ENCODE data around the gene MCOLN3.
"Not testable (repeated sequence)": the region's sequence is repeated elsewhere in the genome, so short reads cannot be mapped to it uniquely, and the experiment has no call there.

Gene MCOLN3

GRCh38 chr1:85047472-85048295 lies 616 bp downstream of the MCOLN3 start:
- DNase-seq (ENCODE audit: low read depth, low spot score) = no peak

GRCh38 chr1:85047144-85047471 lies 1.2 kb downstream of the MCOLN3 start:
- DNase-seq (ENCODE audit: low read depth, low spot score) = no peak

- DNase-seq (ENCODE audit: low read depth, low spot score) = no peak
Observed at GRCh38 chr1:85042413-85042812, 5.9 kb downstream of the MCOLN3 start.

DNA sequence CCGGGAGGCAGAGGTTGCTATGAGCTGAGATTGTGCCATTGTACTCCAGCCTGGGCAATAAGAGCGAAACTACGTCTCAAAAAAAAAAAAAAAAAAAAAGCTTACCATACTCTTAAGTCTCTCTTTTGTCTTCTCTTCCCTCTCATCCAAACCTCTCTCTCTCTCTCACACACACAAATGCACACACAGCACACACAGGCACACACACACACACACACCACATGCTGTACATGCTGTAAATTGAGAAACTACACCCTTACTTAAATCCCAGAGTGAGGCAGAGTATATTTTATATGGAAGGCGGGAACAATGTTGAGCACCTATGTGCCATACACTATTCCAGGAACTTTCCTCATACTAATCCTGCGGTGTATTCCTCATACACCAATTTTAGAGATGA lies 6.5 kb downstream of the MCOLN3 start:
- DNase-seq (ENCODE audit: low read depth, low spot score) = no peak

GRCh38 chr1:85033221-85033620 lies 15.1 kb downstream of the MCOLN3 start:
- DNase-seq (ENCODE audit: low read depth, low spot score) = no peak

GRCh38 chr1:85030536-85030935 lies 17.8 kb downstream of the MCOLN3 start:
- no peak for DNase-seq (ENCODE audit: low read depth, low spot score)

DNA sequence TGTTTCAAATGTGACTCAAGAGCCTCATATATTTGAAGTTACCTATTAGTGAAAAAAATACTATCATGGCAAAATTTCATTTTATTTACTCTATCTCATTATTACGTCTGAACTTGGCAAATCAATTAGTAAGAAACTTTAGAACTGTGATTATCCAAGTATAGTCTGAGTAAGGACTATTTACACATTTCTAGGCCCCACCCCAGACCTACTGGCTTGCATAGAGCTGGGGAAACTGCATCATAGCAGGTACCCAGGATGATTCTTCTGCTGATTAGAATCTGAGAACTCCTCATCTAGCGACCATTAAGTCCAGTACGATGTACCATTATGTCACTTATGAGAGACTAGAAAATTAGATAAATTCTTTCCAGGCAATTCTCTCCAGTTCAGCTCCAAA lies 20.1 kb downstream of the MCOLN3 start:
- DNase-seq (ENCODE audit: low read depth, low spot score) = no peak

- DNase-seq (ENCODE audit: low read depth, low spot score) = no peak
Observed at GRCh38 chr1:85027242-85027983, 20.9 kb downstream of the MCOLN3 start.

DNA sequence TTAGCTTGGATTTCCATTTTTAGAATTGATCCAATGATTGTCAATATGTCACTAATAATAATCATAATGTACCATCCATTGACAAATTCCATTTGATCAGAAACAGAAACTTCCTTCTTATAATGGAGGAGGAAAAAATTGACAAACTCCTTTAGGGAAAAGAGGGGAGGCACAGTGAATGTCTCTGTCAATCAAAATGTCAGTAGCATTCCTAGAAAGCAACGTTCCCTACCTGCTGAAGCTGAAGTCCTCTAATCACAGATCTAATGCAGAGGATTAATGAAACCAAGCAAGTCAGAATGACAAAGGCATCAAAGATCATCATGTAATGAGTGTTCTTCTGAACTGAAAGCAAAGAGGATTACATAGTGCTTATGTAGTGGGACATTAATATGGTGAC lies 22.4 kb downstream of the MCOLN3 start:
- DNase-seq (ENCODE audit: low read depth, low spot score) = no peak

- DNase-seq (ENCODE audit: low read depth, low spot score) = no peak
Observed at GRCh38 chr1:85024736-85025135, 23.6 kb downstream of the MCOLN3 start.

DNA sequence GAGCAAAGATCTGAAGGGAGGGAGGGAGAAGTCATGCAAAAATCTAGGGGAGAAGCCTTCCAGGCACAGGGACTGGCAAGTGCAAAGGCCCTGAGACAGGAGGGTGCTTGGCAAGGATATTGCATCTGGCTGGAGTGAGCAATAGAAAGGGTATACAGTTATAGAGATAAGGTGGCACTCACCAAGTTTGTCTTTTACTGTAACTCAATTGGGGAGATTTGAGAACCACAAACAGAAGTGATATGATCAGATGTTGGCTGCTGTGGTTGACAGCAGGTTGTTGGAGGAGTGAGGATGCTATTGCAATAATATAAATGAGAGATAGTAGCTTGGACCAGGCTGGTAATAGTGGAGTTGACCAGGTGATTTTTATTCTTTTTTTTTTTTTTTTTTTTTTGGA lies 25.6 kb downstream of the MCOLN3 start:
- DNase-seq (ENCODE audit: low read depth, low spot score) = no peak

- no peak for DNase-seq (ENCODE audit: low read depth, low spot score)
Observed at GRCh38 chr1:85019994-85020393, 28.3 kb downstream of the MCOLN3 start.

DNA sequence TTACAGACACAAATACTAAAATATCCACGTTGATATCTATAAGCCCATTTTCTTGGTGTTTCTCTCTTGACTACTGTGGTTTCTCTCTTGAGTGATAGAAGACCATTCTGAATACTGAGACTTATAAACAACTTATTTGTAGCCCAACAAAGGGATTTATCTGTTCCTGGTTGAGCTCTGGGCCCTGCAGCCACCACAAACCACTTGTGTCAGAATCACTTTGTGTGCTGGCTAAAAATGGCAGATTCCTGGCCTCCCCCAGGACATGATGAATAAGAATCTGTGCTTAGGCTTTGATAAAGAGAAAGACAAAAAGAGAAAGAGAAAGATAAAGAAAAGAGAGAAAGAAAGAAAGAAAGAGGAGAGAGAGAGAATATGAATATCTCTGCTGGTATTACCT lies 32.5 kb downstream of the MCOLN3 start:
- DNase-seq (ENCODE audit: low read depth, low spot score) = no peak

- DNase-seq (ENCODE audit: low read depth, low spot score) = not testable (repeated sequence)
Observed at GRCh38 chr1:85005641-85006040, 42.7 kb downstream of the MCOLN3 start.

- DNase-seq (ENCODE audit: low read depth, low spot score) = no peak
Observed at GRCh38 chr1:85001742-85002141, 46.6 kb downstream of the MCOLN3 start.

DNA sequence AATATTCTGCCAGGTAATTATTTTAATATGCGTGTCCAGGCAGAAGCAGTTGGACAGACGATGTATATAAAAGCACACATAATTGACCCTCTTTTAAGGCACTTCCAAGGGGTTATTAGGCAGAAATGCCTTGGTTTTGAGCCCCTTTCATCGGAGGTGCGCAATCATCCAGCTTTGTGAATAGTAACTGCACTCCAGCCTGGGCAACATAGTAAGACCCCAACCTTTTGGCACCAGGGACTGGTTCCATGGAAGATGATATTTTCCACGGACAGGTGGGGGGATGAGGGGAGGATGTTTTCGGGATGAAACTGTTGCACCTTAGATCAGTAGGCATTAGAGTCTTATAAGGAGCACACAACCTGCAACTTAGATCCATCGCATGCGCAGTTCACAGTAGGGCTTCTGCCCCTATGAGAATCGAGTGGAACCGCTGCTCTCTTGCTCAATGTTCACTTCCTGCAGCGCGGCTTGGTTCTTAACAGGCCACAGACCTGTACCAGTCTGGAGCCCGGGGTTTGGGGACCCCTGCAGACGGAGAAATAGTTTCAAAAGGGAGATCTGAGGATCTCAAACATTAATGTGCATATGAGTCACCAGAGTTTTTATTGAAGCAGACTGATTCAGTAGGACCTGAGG lies 49.5 kb downstream of the MCOLN3 start:
- DNase-seq (ENCODE audit: low read depth, low spot score) = no peak

DNA sequence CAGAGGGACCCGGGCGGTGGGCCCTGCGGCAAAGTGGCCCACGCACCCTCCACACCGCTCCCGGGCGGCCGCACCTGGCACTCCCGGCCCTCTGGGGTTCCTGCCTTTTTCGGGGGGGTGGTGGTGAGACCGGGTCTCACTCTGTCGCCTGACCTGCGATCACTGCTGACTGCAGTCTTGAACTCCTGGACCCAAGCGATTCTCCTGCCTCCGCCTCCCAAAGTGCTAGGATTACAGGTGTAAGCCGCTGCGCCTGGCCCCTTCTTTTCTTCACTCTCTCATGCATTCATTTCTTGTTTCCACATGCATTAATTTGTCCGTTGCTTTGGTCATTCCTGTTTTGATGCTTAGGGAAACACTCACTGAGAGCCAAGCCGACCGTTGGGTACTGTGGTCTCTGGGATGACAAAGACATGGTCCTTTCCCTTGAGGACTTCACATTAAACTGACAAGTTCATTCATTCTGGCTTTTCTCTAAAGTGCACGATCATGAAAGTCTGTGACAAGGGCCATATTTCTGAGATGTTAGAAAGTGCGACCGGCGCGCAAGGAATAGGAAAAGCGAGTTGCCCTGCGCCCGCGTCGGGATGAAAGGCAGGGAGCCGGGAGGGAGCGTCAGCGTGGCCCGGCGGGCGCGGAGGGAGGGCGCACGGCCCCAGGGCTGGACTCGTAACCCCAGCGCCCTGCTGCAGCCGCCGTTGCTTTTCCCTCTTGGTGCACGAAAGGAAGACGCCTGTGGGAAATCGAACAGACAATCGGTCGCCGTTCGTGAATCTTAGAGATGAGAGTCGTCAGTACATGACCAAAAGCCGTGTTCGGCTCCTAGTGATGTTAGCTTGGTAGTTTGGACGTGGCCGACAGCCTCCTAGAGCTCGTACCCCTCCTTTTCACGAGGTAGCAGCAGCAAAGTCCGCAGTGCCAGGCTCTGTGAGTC lies 50.4 kb downstream of the MCOLN3 start:
- no peak for DNase-seq (ENCODE audit: low read depth, low spot score)

GRCh38 chr1:84996846-84997666 lies 51.2 kb downstream of the MCOLN3 start, which contains the start of gene MCOLN2:
Gene MCOLN2, minus strand, starts transcription at chr1:84997113. Its CDS starts 241 bp downstream, at chr1:84996872.
- no peak for DNase-seq (ENCODE audit: low read depth, low spot score)

DNA sequence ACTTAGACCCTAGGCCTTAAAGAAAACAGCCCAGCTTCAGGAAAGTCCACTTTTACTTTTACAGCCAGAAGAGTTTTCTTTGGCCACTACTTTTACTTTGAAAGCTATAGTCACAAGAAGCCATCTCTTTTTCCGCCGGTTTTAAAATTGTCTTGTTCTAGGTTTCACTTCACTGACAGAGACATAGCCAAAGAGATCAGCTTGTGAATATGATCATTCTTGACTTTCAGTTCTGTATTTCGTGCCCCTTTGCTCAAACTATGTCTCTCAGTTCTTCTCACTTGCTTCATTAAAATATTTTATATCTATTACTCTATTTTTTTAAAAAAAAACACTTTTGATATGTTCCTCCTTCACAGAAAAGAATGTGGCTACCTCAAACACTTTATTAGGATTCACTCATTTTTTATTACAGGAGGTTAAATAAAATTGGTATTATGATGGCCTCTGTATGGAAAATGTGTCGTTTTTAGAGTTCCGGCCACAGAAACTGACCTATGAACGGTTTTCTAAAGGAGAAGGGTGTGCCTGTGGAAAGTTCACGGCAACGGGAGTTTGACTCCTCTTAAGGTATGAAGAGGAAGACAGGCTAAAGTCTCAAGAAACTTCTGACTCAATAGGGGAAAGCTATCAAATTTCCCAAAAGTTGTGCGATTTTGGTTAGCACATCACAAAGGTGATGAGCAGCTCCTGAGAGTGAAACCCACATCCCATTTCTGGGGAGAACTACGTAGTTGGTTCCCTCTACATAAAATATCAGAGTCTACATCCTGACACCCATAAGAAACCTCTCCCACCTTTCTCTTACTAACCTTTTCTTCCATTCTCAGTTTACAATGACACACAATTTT lies 52.6 kb downstream of the MCOLN3 start:
- DNase-seq (ENCODE audit: low read depth, low spot score) = no peak

All from activated CD4-positive, CD25-positive, alpha-beta regulatory T cell treated with anti-CD3 and anti-CD28 coated beads, Interleukin-2, amount 50 U/mL, for 16 hours (primary cell).